WTC11 (cell line): ENCODE measurements around the gene GAA. TPM values are rescaled to one million over a fixed set of nuclear protein-coding genes. Genes with fewer than 3 reads are reported as not detected.
"Not testable (repeated sequence)": the region's sequence is repeated elsewhere in the genome, so short reads cannot be mapped to it uniquely, and the experiment has no call there.

Source experiments
- ATAC-seq: fragments of 200-7000 bp; cut with Tn5 transposase; 2 replicates; pipeline ENCODE4 v1.10.0; 2021; ENCODE audit warnings: mild to moderate bottlenecking, moderate library complexity
- CTCF ChIA-PET: fragments of 300-600 bp; sonication (Branson Sonifier 250); formaldehyde crosslinking; loops from one replicate; lab custom pipeline; 2021; ENCODE audit warnings: antibody characterized with exemption; lab: Charles Lee
- POLR2A ChIA-PET: fragments of 350-600 bp; sonication (Branson Sonifier 250); formaldehyde crosslinking; loops from one replicate; lab custom pipeline; 2021; ENCODE audit warnings: antibody characterized with exemption; lab: Charles Lee
- DNase-seq: peaks from one replicate; pipeline ENCODE4 v3.0.0; 2021; ENCODE audit warnings: low spot score
- H3K27ac Mint-ChIP-seq: 2 replicates; pipeline ENCODE4 v1.8.0; 2021; ENCODE audit warnings: mixed read lengths
- H3K27me3 Mint-ChIP-seq: 2 replicates; pipeline ENCODE4 v1.8.0; 2021; ENCODE audit warnings: low read depth, mild to moderate bottlenecking, moderate library complexity, mixed read lengths
- H3K36me3 Mint-ChIP-seq: 2 replicates; pipeline ENCODE4 v1.8.0; 2021; ENCODE audit warnings: mixed read lengths
- H3K4me1 Mint-ChIP-seq: 2 replicates; pipeline ENCODE4 v1.8.0; 2022; ENCODE audit warnings: mixed read lengths
- H3K4me3 Mint-ChIP-seq: 2 replicates; pipeline ENCODE4 v1.8.0; 2021; ENCODE audit warnings: mild to moderate bottlenecking, moderate library complexity, mixed read lengths
- H3K9me3 Mint-ChIP-seq: 2 replicates; pipeline ENCODE4 v1.8.0; 2021; ENCODE audit warnings: mixed read lengths
- IRF1 ChIP-seq: sonication (generic); formaldehyde crosslinking; IDR thresholded peaks from 2 replicates; pipeline ENCODE4 v1.8.0; 2023; ENCODE audit warnings: missing genetic modification reagents
- MLX ChIP-seq: sonication (generic); formaldehyde crosslinking; IDR thresholded peaks from 2 replicates; pipeline ENCODE4 v1.8.1; 2023; ENCODE audit warnings: mild to moderate bottlenecking, missing genetic modification reagents, moderate library complexity
- MXD4 ChIP-seq: fragments of 250-450 bp; sonication (Bioruptor Pico); IDR thresholded peaks from 2 replicates; pipeline ENCODE4 v1.8.0; 2021; ENCODE audit warnings: mild to moderate bottlenecking, moderate library complexity, borderline replicate concordance
- SP1 ChIP-seq: sonication (generic); formaldehyde crosslinking; conservative IDR thresholded peaks from 2 replicates; pipeline ENCODE4 v1.8.1; 2022; ENCODE audit warnings: missing genetic modification reagents
- STAT6 ChIP-seq: sonication (generic); formaldehyde crosslinking; conservative IDR thresholded peaks from 2 replicates; pipeline ENCODE4 v1.8.1; 2023; ENCODE audit warnings: mild to moderate bottlenecking, low read depth, missing genetic modification reagents, moderate library complexity
- ZNF138 ChIP-seq: sonication (generic); formaldehyde crosslinking; conservative IDR thresholded peaks from 2 replicates; pipeline ENCODE4 v1.8.1; 2022; ENCODE audit warnings: mild to moderate bottlenecking, moderate library complexity, missing genetic modification reagents
- ZNF317 ChIP-seq: sonication (generic); formaldehyde crosslinking; IDR thresholded peaks from 2 replicates; pipeline ENCODE4 v1.8.1; 2023; ENCODE audit warnings: low read depth, mild to moderate bottlenecking, moderate library complexity, missing genetic modification reagents, borderline replicate concordance
- ZNF423 ChIP-seq: fragments of 250-450 bp; sonication (Bioruptor Pico); IDR thresholded peaks from 2 replicates; pipeline ENCODE4 v2.1.2; 2022; ENCODE audit warnings: mild to moderate bottlenecking, moderate library complexity
- total RNA-seq: library from RNA; stranded (reverse); gene quantifications from 3 replicates; pipeline ENCODE4 v1.2.3, GENCODE V29; 2021
- TF ChIP-seq, protein P1 (sequence below): sonication (generic); formaldehyde crosslinking; IDR thresholded peaks from 2 replicates; pipeline ENCODE4 v1.8.0; 2022; ENCODE audit warnings: mild to moderate bottlenecking, missing genetic modification reagents
- TF ChIP-seq, protein P2 (sequence below): sonication (generic); formaldehyde crosslinking; conservative IDR thresholded peaks from 2 replicates; pipeline ENCODE4 v1.8.1; 2022; ENCODE audit warnings: mild to moderate bottlenecking, missing genetic modification reagents
- TF ChIP-seq, protein P3 (sequence below): sonication (generic); formaldehyde crosslinking; IDR thresholded peaks from 2 replicates; pipeline ENCODE4 v1.8.1; 2023; ENCODE audit warnings: mild to moderate bottlenecking, missing genetic modification reagents

GAA gene
- total RNA-seq, 1 experiment from 2014 or later, result 91.6 TPM

- H3K9me3 Mint-ChIP-seq, result peaks cover 34% of the 10 kb centered on the region
- H3K27ac Mint-ChIP-seq, result peak overlapping the region; percentile 8; the same call in 1 of the 2 replicates
- ChIA-PET CTCF (interaction anchor here (0.6 to 1.2 kb wide), 3 partner anchors 9 to 145 kb away, joined by 3 to 7 read pairs (median 3); partner anchors contain the start of gene GAA), POLR2A (interaction anchor here (0.6 kb wide), 1 partner anchor 68 kb away, joined by 14 read pairs; no protein-coding TSS in a partner anchor)
- ATAC-seq (peak; percentile 66), DNase-seq (no peak)
- no peak overlapping the region for H3K4me3 Mint-ChIP-seq
- H3K4me1 Mint-ChIP-seq, result peaks cover 32% of the 10 kb centered on the region
- TF ChIP-seq MXD4, result no peak
- peaks cover 19% of the 10 kb centered on the region for H3K27me3 Mint-ChIP-seq
- peaks cover 32% of the 10 kb centered on the region for H3K36me3 Mint-ChIP-seq
These were observed 52.8 kb downstream of the GAA start for GRCh38 chr17:80154166-80154565.

GRCh38 chr17:80155600-80155999 lies 54.2 kb downstream of the GAA start:
- peak; percentile 55 for DNase-seq
- H3K27ac Mint-ChIP-seq, CTCF ChIA-PET, POLR2A ChIA-PET, ATAC-seq, H3K4me3 Mint-ChIP-seq: not testable (repeated sequence)
- peaks cover 34% of the 10 kb centered on the region for H3K9me3 Mint-ChIP-seq
- H3K36me3 Mint-ChIP-seq, result peaks cover 32% of the 10 kb centered on the region
- H3K4me1 Mint-ChIP-seq, result peaks cover 46% of the 10 kb centered on the region
- TF ChIP-seq SP1 (CRISPR knock-in tag) (0 out of 2 replicates have a peak, but pooled peaks have one; percentile 34), ZNF423 (CRISPR knock-in tag) (peak; percentile 18; the same call in 1 of the 2 replicates)
- TF ChIP-seq, protein P1, sequence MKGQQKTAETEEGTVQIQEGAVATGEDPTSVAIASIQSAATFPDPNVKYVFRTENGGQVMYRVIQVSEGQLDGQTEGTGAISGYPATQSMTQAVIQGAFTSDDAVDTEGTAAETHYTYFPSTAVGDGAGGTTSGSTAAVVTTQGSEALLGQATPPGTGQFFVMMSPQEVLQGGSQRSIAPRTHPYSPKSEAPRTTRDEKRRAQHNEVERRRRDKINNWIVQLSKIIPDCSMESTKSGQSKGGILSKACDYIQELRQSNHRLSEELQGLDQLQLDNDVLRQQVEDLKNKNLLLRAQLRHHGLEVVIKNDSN (CRISPR knock-in tag), result 0 out of 2 replicates have a peak, but pooled peaks have one; percentile 12
- peaks cover 29% of the 10 kb centered on the region for H3K27me3 Mint-ChIP-seq

DNA sequence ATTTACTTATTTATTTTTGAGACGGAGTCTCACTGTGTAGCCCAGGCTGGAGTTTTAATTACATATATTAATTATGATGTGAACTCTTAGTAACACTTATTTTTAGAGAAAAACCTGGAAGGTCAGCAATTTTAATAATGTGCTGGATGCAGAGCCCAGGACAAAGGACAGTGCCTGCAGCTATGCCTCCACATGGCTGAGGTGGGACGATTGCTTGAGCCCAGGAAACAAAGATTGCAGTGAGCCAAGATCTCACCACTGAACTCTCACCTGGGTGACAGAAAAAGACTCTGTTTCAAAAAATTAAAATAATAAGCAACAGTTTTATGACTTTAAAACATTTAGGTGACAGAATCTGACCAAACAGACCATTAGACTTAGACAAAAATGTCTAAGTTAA lies 57.5 kb downstream of the GAA start:
- no peak for TF ChIP-seq IRF1 (CRISPR knock-in tag)
- TF ChIP-seq ZNF138 (CRISPR knock-in tag), result no peak
- TF ChIP-seq, protein P2, sequence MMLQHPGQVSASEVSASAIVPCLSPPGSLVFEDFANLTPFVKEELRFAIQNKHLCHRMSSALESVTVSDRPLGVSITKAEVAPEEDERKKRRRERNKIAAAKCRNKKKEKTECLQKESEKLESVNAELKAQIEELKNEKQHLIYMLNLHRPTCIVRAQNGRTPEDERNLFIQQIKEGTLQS (CRISPR knock-in tag), result no peak
- TF ChIP-seq, protein P3, sequence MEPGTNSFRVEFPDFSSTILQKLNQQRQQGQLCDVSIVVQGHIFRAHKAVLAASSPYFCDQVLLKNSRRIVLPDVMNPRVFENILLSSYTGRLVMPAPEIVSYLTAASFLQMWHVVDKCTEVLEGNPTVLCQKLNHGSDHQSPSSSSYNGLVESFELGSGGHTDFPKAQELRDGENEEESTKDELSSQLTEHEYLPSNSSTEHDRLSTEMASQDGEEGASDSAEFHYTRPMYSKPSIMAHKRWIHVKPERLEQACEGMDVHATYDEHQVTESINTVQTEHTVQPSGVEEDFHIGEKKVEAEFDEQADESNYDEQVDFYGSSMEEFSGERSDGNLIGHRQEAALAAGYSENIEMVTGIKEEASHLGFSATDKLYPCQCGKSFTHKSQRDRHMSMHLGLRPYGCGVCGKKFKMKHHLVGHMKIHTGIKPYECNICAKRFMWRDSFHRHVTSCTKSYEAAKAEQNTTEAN (CRISPR knock-in tag), result no peak
- TF ChIP-seq STAT6, result no peak
- TF ChIP-seq, all 79 proteins: peak for 0
- Mint-ChIP-seq H3K27ac (no peak overlapping the region), H3K4me3 (no peak overlapping the region), H3K36me3 (peaks cover 32% of the 10 kb centered on the region), H3K27me3 (peaks cover 21% of the 10 kb centered on the region), H3K9me3 (peaks cover 29% of the 10 kb centered on the region), H3K4me1 (peaks cover 37% of the 10 kb centered on the region)
- ChIA-PET POLR2A (no interaction called here), CTCF (interaction anchor here (0.6 to 1.0 kb wide), 2 partner anchors 35 to 37 kb away, joined by 3 read pairs; no protein-coding TSS in a partner anchor)
- ATAC-seq (no peak), DNase-seq (no peak)

DNA sequence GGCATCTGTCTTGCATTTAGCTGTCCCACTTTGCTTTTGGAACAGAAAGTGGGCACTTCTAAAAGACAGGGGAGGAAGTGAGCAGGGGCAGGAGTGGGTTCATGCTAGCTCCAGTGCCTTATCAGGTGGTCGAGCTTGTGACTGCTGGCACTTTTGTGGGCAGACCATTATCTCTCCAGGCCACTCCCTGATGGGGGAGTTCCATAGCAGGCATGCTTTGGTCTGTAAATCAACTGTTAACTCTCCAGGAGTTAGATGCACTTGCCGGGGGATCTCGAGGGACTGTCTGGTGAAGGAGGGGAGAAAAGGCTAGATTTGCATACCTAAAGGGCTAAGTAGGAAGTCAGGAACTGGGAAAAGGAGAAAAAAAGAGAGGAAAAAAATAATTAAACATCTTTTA lies 59.2 kb downstream of the GAA start:
- Mint-ChIP-seq H3K36me3 (peaks cover 26% of the 10 kb centered on the region), H3K4me1 (peaks cover 32% of the 10 kb centered on the region), H3K27me3 (peaks cover 17% of the 10 kb centered on the region), H3K27ac (peak overlapping the region; percentile 84), H3K4me3 (peak overlapping the region; percentile 50), H3K9me3 (peaks cover 22% of the 10 kb centered on the region)
- ATAC-seq (peak; percentile 86), DNase-seq (no peak)
- ChIA-PET CTCF (interaction anchor here (0.6 to 1.6 kb wide), 9 partner anchors 31 to 962 kb away, joined by 3 to 16 read pairs (median 5); partner anchors contain the start of gene GAA), POLR2A (no interaction called here)
- TF ChIP-seq MLX (CRISPR knock-in tag) (no peak), ZNF317 (CRISPR knock-in tag) (peak; percentile 68)
